ENCODE results near the gene ENTPD1.
"Not testable (repeated sequence)": the region's sequence is repeated elsewhere in the genome, so short reads cannot be mapped to it uniquely, and the experiment has no call there.

Gene ENTPD1

GRCh38 chr10:95758351-95759025 lies 2.5 kb downstream of the ENTPD1 start:
- no peak for DNase-seq (ENCODE audit: low read depth, low spot score)
- CTCF ChIA-PET = interaction anchor here (1.0 kb wide), 1 partner anchor 65 kb away, joined by 3 read pairs; the partner anchor contains the start of gene TCTN3
- POLR2A ChIA-PET = no interaction called here
- H3K4me3 ChIP-seq (ENCODE audit: low read depth, low read length) = no peak overlapping the region
- TF ChIP-seq, protein P1, sequence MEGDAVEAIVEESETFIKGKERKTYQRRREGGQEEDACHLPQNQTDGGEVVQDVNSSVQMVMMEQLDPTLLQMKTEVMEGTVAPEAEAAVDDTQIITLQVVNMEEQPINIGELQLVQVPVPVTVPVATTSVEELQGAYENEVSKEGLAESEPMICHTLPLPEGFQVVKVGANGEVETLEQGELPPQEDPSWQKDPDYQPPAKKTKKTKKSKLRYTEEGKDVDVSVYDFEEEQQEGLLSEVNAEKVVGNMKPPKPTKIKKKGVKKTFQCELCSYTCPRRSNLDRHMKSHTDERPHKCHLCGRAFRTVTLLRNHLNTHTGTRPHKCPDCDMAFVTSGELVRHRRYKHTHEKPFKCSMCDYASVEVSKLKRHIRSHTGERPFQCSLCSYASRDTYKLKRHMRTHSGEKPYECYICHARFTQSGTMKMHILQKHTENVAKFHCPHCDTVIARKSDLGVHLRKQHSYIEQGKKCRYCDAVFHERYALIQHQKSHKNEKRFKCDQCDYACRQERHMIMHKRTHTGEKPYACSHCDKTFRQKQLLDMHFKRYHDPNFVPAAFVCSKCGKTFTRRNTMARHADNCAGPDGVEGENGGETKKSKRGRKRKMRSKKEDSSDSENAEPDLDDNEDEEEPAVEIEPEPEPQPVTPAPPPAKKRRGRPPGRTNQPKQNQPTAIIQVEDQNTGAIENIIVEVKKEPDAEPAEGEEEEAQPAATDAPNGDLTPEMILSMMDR (IDR thresholded peaks at IDR 0.05; ENCODE audit: insufficient read depth, low read length, missing control alignments) = no peak

DNA sequence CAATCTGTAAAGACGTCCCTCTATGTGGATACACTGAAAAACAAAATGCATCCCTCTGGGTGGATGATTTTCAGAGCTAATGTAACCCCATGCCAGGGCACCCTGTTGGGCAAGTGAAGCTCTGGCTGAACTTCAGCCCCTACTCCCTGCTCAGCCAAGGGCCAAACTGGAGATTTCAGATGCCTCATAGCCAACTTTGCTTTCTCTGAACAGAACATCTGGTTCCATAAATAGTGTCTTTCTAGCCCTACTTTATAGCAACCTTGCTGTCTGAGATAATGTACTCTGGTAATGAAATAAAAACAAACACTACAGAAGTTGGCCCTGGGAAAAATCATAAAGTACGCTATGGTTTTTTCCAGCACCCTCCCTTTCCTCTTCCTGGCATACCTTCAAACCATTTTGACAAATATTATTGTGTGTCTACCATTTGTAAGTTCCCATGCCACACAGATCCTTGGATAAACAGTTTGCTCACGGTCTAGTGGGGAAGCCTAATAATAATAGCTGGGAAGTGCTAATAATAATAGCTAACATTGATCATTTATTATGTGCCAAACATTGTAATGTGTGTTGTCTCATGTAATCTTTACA lies 3.4 kb downstream of the ENTPD1 start:
- ChIA-PET CTCF (interaction anchor here (1.0 to 1.2 kb wide), 2 partner anchors 66 to 82 kb away, joined by 3 to 8 read pairs; partner anchors contain the start of gene TCTN3), POLR2A (no interaction called here)
- no peak overlapping the region for H3K4me3 ChIP-seq (ENCODE audit: low read depth, low read length)
- no peak for DNase-seq (ENCODE audit: low read depth, low spot score)
- TF ChIP-seq, protein P1 (IDR thresholded peaks at IDR 0.05; ENCODE audit: insufficient read depth, low read length, missing control alignments) = no peak

DNA sequence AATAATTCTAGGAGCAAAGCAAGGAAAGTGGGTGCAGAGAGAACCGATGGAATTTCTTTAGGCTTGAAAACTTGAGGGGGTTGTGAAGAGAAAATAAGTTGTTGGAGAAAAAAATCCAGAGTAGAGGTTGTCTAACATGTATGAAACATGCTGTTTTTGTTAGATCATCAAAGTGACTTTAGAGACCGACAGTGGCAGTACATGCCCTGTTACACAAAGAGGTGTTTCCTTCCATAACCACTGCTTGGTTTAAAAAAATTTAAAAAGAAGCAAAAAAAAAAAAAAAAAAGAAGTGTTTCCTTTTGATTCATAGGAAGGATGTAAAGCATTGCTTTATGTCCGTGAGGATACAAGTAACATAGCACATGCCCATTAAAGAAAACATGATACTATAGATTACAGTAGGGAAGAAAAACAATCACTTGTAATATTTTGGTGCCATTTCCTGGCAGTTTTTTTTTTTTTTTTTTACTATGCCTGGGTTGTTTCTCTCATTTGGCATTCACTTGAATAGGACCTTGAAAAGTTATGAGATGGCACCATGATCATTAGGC lies 6.1 kb downstream of the ENTPD1 start:
- ChIA-PET POLR2A (no interaction called here), CTCF (no interaction called here)
- H3K4me3 ChIP-seq (ENCODE audit: low read depth, low read length) = no peak overlapping the region
- DNase-seq (ENCODE audit: low read depth, low spot score) = no peak
- TF ChIP-seq, protein P1 (IDR thresholded peaks at IDR 0.05; ENCODE audit: insufficient read depth, low read length, missing control alignments) = no peak

DNA sequence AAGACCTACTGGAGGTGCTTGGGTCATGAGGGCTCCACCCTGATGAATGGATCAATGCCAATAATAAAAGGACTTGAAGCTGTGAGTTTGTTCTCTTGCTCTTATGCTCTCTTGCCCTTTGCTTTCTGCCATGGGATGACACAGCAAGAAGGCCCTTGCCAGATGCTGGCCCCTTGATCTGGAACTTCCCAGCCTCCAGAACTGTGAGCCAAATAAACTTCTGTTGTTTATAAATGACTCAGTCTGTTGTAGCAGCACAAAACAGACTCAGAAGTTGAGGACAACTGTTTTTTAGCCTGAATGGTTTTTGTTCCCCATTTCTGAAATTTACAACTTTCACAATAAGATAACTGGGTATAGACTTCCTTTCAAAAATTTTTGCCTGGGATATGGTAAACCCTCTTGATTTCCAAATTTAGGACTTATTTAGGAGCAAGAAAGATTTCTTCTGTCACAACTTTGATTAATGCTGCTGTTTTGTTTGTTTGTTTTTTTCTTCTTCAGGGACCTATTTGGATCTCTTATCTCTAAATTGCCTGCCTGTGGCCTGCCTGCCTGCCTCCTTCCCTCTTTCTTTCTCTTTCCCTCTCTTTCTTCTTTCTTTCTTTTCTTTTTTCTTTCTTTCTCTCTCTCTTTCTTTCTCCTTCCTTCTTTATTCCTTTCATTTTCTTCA lies 12.1 kb downstream of the ENTPD1 start:
- CTCF ChIA-PET = interaction anchor here (1.0 kb wide), 1 partner anchor 74 kb away, joined by 4 read pairs; the partner anchor contains the start of gene TCTN3
- no peak for DNase-seq (ENCODE audit: low read depth, low spot score)
- no peak overlapping the region for H3K4me3 ChIP-seq (ENCODE audit: low read depth, low read length)
- TF ChIP-seq, protein P1 (IDR thresholded peaks at IDR 0.05; ENCODE audit: insufficient read depth, low read length, missing control alignments) = no peak
- POLR2A ChIA-PET = no interaction called here

GRCh38 chr10:95770084-95770720 lies 14.2 kb downstream of the ENTPD1 start:
- ChIA-PET CTCF (no interaction called here), POLR2A (no interaction called here)
- TF ChIP-seq, protein P1 (IDR thresholded peaks at IDR 0.05; ENCODE audit: insufficient read depth, low read length, missing control alignments) = no peak
- DNase-seq (ENCODE audit: low read depth, low spot score) = no peak
- H3K4me3 ChIP-seq (ENCODE audit: low read depth, low read length) = no peak overlapping the region

DNA sequence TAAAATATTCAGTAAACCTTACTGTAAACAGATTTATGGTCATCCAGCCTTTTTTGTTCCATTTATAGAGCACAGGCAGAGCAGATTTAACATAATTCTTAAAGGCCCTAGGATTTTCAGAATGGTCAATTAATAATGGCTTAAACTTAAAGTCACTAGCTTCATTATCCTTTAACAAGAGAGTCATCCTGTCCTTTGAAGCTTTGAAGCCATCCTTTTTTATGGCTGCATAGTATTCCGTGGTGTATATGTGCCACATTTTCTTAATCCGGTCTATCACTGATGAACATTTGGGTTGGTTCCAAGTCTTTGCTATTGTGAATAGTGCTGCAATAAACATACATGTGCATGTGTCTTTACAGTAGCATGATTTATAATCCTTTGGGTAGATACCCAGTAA lies 17.5 kb downstream of the ENTPD1 start:
- POLR2A ChIA-PET; CTCF ChIA-PET; H3K4me3 ChIP-seq (ENCODE audit: low read depth, low read length); DNase-seq (ENCODE audit: low read depth, low spot score): not testable (repeated sequence)

- CTCF ChIA-PET; H3K4me3 ChIP-seq (ENCODE audit: low read depth, low read length); DNase-seq (ENCODE audit: low read depth, low spot score); POLR2A ChIA-PET: not testable (repeated sequence)
Observed at GRCh38 chr10:95777638-95778037, 21.7 kb downstream of the ENTPD1 start.
